ENCODE data around the gene TTC21B. TPM values are rescaled to one million over a fixed set of nuclear protein-coding genes. Genes with fewer than 3 reads are reported as not detected.

Gene TTC21B
- total and polyA plus RNA-seq, 2 of the 8 experiments (the other 6 are each of a cell fraction or from before 2014, with no cell fraction given): 6.9 to 20.8 TPM

DNA sequence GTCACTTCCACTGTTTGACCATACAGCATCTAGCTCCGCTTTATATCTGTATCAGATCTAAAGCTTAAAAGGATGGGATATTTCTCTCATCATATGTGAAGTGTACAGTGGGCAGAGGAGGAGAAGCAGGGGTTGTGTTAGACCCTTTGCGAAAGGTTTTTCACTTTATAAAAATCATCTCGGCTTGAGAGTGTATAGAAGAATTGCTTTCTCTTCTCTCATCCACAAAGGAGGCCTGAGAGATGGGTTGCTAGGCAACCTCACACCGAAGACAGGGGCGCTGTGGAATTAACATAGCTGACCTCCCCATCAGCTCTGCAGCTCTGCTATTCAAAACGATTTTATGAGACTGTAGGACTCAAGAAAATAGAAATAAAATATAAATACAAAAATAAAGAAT is 89.3 kb downstream of the TTC21B start:
- Histone ChIP-seq H3K56ac (replicated peaks; ENCODE audit: insufficient read length, low read depth, low read length) (no peak overlapping the region), H3K79me1 (ENCODE audit: low read depth, low read length) (no peaks in the 10 kb centered on the region), H3K27me3 (replicated peaks in 1 of 4; ENCODE audit: control insufficient read depth in 3 of 4, extremely low read depth in 1 of 4, insufficient read depth in 3 of 4, low read length in 3 of 4) (no peaks in the 10 kb centered on the region), H2BK5ac (ENCODE audit: low read depth, low read length) (no peak overlapping the region), H3K4ac (replicated peaks; ENCODE audit: insufficient read length, low read depth, low read length) (no peak overlapping the region), H2AFZ (ENCODE audit: low read length) (no peak overlapping the region), H2BK12ac (ENCODE audit: low read depth, low read length) (no peak overlapping the region), H3K18ac (ENCODE audit: extremely low read depth, low read length) (no peak overlapping the region), H3K23me2 (ENCODE audit: low read depth, low read length) (no peaks in the 10 kb centered on the region), H3K4me3 (ENCODE audit: extremely low read depth in 1 of 4, insufficient read depth in 2 of 4, low read depth in 3 of 4, low read length in 4 of 4) (no peak overlapping the region), H3K9me3 (ENCODE audit: insufficient read depth in 2 of 2, low read depth in 1 of 2, low read length in 1 of 2) (peaks cover 10 to 12% of the 10 kb centered on the region in 2 experiments), H4K20me1 (replicated peaks in 1 of 2; ENCODE audit: control insufficient read depth in 1 of 2, insufficient read depth in 2 of 2, low read length in 2 of 2) (no peaks in the 10 kb centered on the region), H3K23ac (ENCODE audit: insufficient read length) (no peak overlapping the region), H4K5ac (ENCODE audit: insufficient read length, low read depth, low read length) (no peak overlapping the region), H3K4me1 (replicated peaks in 1 of 4; ENCODE audit: control insufficient read depth in 3 of 4, insufficient read depth in 4 of 4, low read length in 3 of 4) (no peaks in the 10 kb centered on the region), H3K27ac (ENCODE audit: low read depth, low read length) (no peak overlapping the region), H3K79me2 (ENCODE audit: control insufficient read depth in 1 of 2, insufficient read depth in 2 of 2, low read length in 2 of 2) (no peaks in the 10 kb centered on the region), H2AK5ac (ENCODE audit: low read depth, low read length) (no peak overlapping the region), H4K8ac (ENCODE audit: extremely low read depth, insufficient read depth, low read length) (no peak overlapping the region), H3K36me3 (ENCODE audit: control insufficient read depth in 2 of 4, insufficient read depth in 4 of 4, low read length in 3 of 4) (0 out of 8 replicates have a peak, but pooled peaks cover 0 to 3% (median 0%) of the 10 kb centered on the region in 4 experiments), H3K14ac (ENCODE audit: insufficient read length) (no peak overlapping the region), H3K4me2 (ENCODE audit: insufficient read depth in 1 of 2, low read depth in 2 of 2, low read length in 2 of 2) (no peak overlapping the region), H3K9ac (replicated peaks in 1 of 4; ENCODE audit: extremely low read depth in 1 of 4, low read depth in 3 of 4, low read length in 3 of 4) (no peak overlapping the region), H4K91ac (replicated peaks; ENCODE audit: insufficient read length, low read length) (no peak overlapping the region), H2BK120ac (replicated peaks; ENCODE audit: low read depth, low read length) (no peak overlapping the region), H2BK15ac (ENCODE audit: low read length) (no peak overlapping the region), H2BK20ac (ENCODE audit: low read length) (no peak overlapping the region)
- FAIRE-seq: no peak
- ChIA-PET CTCF (ENCODE audit: partially characterized antibody) (interaction anchor here (0.7 to 1.8 kb wide), 5 partner anchors 8 to 895 kb away, joined by 3 to 13 read pairs (median 4); no protein-coding TSS in a partner anchor), POLR2A (ENCODE audit: partially characterized antibody) (interaction anchor here (0.9 to 1.0 kb wide), 2 partner anchors 71 to 229 kb away, joined by 3 read pairs; no protein-coding TSS in a partner anchor)
- WGBS, 2 experiments (ENCODE audit: extremely low coverage in 1 of 2, insufficient coverage in 1 of 2, insufficient read length in 1 of 2, insufficient replicate concordance in 2 of 2, low coverage in 1 of 2, low lambda C conversion rate in 2 of 2, missing lambda C conversion rate in 1 of 2): 81% methylated on average over 6 of the region's 6 CpGs; no CpG with 5 or more reads in 1 of the 2 experiments
- no peak for DNase-seq (ENCODE audit: low read depth in 1 of 2, low spot score in 2 of 2)
- TF ChIP-seq EZH2 (IDR thresholded peaks at IDR 0.05; ENCODE audit: low read depth, low read length, severe bottlenecking) (no peak), SUZ12 (IDR thresholded peaks at IDR 0.05; ENCODE audit: low read length) (no peak), YY1 (IDR thresholded peaks at IDR 0.05; ENCODE audit: low read depth, low read length) (no peak), TAF7 (optimal IDR thresholded peaks at IDR 0.05; ENCODE audit: borderline replicate concordance, low read depth, low read length) (no peak), EP300 (IDR thresholded peaks at IDR 0.05; ENCODE audit: borderline replicate concordance in 1 of 2, low read depth in 2 of 2, low read length in 2 of 2) (no peak), HDAC6 (IDR thresholded peaks at IDR 0.05; ENCODE audit: low read depth, low read length) (no peak), SRF (IDR thresholded peaks at IDR 0.05; ENCODE audit: low read depth, low read length) (no peak), CBX8 (IDR thresholded peaks at IDR 0.05; ENCODE audit: borderline replicate concordance, low read depth, low read length) (no peak), POLR2AphosphoS5 (IDR thresholded peaks at IDR 0.05; ENCODE audit: low read depth, low read length) (no peak), KDM4A (IDR thresholded peaks at IDR 0.05; ENCODE audit: low read depth, low read length, severe bottlenecking) (no peak), HDAC2 (IDR thresholded peaks at IDR 0.05; ENCODE audit: borderline replicate concordance in 1 of 2, low read depth in 2 of 2, low read length in 2 of 2) (no peak)
- TF ChIP-seq, protein P1, sequence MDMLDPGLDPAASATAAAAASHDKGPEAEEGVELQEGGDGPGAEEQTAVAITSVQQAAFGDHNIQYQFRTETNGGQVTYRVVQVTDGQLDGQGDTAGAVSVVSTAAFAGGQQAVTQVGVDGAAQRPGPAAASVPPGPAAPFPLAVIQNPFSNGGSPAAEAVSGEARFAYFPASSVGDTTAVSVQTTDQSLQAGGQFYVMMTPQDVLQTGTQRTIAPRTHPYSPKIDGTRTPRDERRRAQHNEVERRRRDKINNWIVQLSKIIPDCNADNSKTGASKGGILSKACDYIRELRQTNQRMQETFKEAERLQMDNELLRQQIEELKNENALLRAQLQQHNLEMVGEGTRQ (IDR thresholded peaks at IDR 0.05; ENCODE audit: low read length): no peak
